PFSK-1 (cell line): Measurements from ENCODE around the gene WSCD2.

Experiments
- FOXP2 ChIP-seq: optimal IDR thresholded peaks from 2 replicates; pipeline ENCODE3; 2011; ENCODE audit warnings: borderline replicate concordance, control low read depth, inconsistent platforms; ENCODE audit not compliant: insufficient read depth; ENCODE audit errors: extremely low read length, extremely low read depth
- POLR2AphosphoS5 ChIP-seq: IDR thresholded peaks from 2 replicates; pipeline ENCODE4 v1.6.1; 2012; ENCODE audit warnings: low read depth, mild to moderate bottlenecking, control low read depth, low read length, moderate library complexity
- SIN3A ChIP-seq: IDR thresholded peaks from 2 replicates; pipeline ENCODE4 v1.6.1; 2012; ENCODE audit warnings: mild to moderate bottlenecking, low read length, moderate library complexity, borderline replicate concordance; ENCODE audit not compliant: insufficient read depth
- TAF1 ChIP-seq: IDR thresholded peaks from 2 replicates; pipeline ENCODE4 v1.6.1; 2012; ENCODE audit warnings: low read length, control low read depth, borderline replicate concordance; ENCODE audit not compliant: insufficient read depth
- TF ChIP-seq, protein P1 (sequence below), 2 experiments: IDR thresholded peaks; 2 replicates each; pipeline versions ENCODE4 v1.6.1 to v1.8.0; 2011 to 2012; ENCODE audit warnings: low read depth in 2 of 2, low read length in 2 of 2, control low read depth in 1 of 2, inconsistent platforms in 1 of 2, mild to moderate bottlenecking in 1 of 2, moderate library complexity in 1 of 2; ENCODE audit not compliant: insufficient read depth in 1 of 2

WSCD2 gene

GRCh38 chr12:108177131-108177530 lies 48.0 kb downstream of the WSCD2 start:
- TF ChIP-seq SIN3A (no peak), FOXP2 (no peak), POLR2AphosphoS5 (no peak), TAF1 (no peak)
- TF ChIP-seq, protein P1, sequence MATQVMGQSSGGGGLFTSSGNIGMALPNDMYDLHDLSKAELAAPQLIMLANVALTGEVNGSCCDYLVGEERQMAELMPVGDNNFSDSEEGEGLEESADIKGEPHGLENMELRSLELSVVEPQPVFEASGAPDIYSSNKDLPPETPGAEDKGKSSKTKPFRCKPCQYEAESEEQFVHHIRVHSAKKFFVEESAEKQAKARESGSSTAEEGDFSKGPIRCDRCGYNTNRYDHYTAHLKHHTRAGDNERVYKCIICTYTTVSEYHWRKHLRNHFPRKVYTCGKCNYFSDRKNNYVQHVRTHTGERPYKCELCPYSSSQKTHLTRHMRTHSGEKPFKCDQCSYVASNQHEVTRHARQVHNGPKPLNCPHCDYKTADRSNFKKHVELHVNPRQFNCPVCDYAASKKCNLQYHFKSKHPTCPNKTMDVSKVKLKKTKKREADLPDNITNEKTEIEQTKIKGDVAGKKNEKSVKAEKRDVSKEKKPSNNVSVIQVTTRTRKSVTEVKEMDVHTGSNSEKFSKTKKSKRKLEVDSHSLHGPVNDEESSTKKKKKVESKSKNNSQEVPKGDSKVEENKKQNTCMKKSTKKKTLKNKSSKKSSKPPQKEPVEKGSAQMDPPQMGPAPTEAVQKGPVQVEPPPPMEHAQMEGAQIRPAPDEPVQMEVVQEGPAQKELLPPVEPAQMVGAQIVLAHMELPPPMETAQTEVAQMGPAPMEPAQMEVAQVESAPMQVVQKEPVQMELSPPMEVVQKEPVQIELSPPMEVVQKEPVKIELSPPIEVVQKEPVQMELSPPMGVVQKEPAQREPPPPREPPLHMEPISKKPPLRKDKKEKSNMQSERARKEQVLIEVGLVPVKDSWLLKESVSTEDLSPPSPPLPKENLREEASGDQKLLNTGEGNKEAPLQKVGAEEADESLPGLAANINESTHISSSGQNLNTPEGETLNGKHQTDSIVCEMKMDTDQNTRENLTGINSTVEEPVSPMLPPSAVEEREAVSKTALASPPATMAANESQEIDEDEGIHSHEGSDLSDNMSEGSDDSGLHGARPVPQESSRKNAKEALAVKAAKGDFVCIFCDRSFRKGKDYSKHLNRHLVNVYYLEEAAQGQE (IDR thresholded peaks at IDR 0.05; ENCODE audit: insufficient read depth in 1 of 2, low read depth in 2 of 2, low read length in 2 of 2): no peak

DNA sequence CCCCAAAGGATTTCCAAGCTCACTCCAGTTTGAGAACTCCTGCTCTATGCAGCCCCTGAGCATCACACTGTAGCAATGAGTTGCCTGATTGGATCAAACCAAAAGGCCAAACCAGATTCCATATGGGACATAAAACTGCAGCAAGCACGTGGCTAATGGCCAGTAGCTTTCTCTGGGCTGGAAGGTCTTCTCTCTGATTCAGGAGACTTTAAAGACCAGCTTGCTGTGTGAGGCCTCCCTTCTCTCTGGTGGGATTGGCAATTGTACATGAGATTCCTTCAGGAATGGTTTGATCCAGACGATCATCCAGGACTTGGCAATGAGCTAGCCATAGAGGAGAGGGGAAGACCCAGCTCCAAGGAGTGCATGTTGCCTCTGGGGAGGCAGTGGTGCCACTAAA lies 50.2 kb downstream of the WSCD2 start:
- TF ChIP-seq SIN3A (no peak), FOXP2 (no peak), POLR2AphosphoS5 (no peak), TAF1 (no peak)
- TF ChIP-seq, protein P1 (IDR thresholded peaks at IDR 0.05; ENCODE audit: insufficient read depth in 1 of 2, low read depth in 2 of 2, low read length in 2 of 2): no peak

DNA sequence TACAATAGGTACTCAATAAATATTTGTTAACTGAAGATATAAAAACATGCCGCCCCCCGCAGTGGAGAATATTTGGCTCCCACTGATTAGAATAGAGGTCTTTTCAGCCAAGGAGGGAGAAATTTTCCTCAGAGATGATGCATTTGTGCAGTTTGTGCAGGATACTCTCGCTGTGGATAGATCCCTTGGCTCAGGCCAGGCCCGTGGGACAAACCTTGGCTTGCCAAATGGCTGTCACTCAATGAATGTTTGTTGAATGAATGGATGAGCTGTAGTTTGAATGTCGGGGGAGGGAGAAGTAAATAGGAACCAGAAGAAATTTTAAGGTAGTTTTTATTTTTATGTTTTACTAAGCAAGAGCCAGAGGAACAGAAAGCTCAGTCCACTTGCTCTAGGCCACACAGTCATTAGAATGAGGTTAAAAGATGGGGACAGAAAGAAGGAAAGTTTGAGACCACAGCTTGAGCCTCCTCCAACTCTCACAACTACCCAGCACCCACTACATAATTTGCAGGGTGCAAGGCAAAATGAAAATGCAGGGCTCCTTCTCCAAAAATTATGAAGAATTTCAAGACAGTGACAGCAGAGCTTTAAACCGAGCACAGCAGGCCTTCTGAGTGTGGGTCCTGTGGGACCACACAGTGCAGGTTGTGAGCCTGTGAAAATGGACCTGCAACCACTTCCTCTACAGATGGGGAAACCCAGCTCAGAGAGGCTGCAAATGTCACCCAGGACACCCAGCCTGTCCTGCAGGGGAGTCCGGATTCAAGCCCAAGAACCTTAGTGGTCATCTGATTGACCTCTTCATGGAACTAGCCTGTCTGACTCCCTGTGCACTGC lies 51.4 kb downstream of the WSCD2 start:
- TF ChIP-seq POLR2AphosphoS5 (no peak), SIN3A (no peak), TAF1 (no peak), FOXP2 (no peak)
- TF ChIP-seq, protein P1 (IDR thresholded peaks at IDR 0.05; ENCODE audit: insufficient read depth in 1 of 2, low read depth in 2 of 2, low read length in 2 of 2): no peak

- TF ChIP-seq TAF1 (no peak), FOXP2 (no peak), POLR2AphosphoS5 (no peak)
- TF ChIP-seq, protein P1 (IDR thresholded peaks at IDR 0.05; ENCODE audit: insufficient read depth in 1 of 2, low read depth in 2 of 2, low read length in 2 of 2): no peak
Measured at GRCh38 chr12:108181095-108181454, 52.0 kb downstream of the WSCD2 start.
